Muscle of leg (tissue), 11 donors: ENCODE results near the gene LXN. TPM values are rescaled to one million over a fixed set of nuclear protein-coding genes. Genes with fewer than 3 reads are reported as not detected.

Experiments used
- DNase-seq: peaks from one replicate; pipeline ENCODE4 v3.0.0; 2013
- H3K27ac ChIP-seq: one replicate; pipeline ENCODE4 v1.5.1; 2013; ENCODE audit warnings: mild to moderate bottlenecking, low read length, control low read depth
- H3K27me3 ChIP-seq: one replicate; pipeline ENCODE4 v1.6.1; 2013; ENCODE audit warnings: low read length; ENCODE audit not compliant: control insufficient read depth, insufficient read depth
- H3K36me3 ChIP-seq: one replicate; pipeline ENCODE4 v1.6.1; 2013; ENCODE audit warnings: low read length; ENCODE audit not compliant: control insufficient read depth, insufficient read depth
- H3K4me1 ChIP-seq: one replicate; pipeline ENCODE4 v1.6.1; 2013; ENCODE audit warnings: low read length; ENCODE audit not compliant: control insufficient read depth, insufficient read depth
- H3K4me3 ChIP-seq: one replicate; pipeline ENCODE4 v1.5.1; 2013; ENCODE audit warnings: low read length, control low read depth
- H3K9me3 ChIP-seq: replicated peaks from 2 replicates; pipeline ENCODE4 v1.6.1; 2013; ENCODE audit warnings: low read depth, low read length; ENCODE audit not compliant: control insufficient read depth
- WGBS: methylation state at CpG from one replicate; pipeline ENCODE4 v1.1.5; 2013; ENCODE audit warnings: missing lambda C conversion rate; ENCODE audit not compliant: insufficient coverage; 5-methylcytosine and 5-hydroxymethylcytosine counted together
- polyA plus RNA-seq, 8 donors: library from polyadenylated mRNA; unstranded; fragments of 120-200 nt; gene quantifications; one replicate each; pipeline versions ENCODE4 v1.2.1 to v1.2.3, GENCODE V29; 2013; ENCODE audit warnings: inconsistent platforms in 1 of 8, low replicate concordance in 1 of 8; ENCODE audit not compliant: insufficient read length in 8 of 8, insufficient read depth in 1 of 8
- total RNA-seq: library from RNA; stranded (reverse); fragments of 120-200 nt; gene quantifications from one replicate; pipeline ENCODE4 v1.2.4, GENCODE V29; 2013

The LXN gene
- total and polyA plus RNA-seq, 9 donors, result 16.4 to 33.4 (median 23.8) TPM

DNA sequence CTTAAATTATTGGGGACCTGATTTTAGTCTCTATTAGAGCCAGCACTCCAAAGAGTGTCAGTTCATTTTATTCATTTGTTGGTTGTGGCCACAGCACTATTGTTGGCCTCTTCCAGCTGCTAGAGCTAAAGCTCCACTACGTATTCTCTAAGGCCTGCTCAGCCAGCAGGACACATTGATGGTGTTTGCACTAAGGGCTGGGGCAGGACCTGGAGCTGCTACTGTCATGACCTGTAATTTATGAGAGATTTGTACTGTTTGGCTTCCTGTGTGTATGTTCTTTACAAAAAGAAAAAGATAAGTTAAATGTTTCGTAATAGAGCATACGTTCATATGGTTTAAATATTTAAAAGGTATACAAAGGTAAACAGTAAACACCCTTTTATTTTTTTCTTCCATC is 20.0 kb downstream of the LXN start:
- H3K4me3 ChIP-seq, result no peak overlapping the region
- H3K27ac ChIP-seq, result no peak overlapping the region
- H3K36me3 ChIP-seq, result peaks cover 17% of the 10 kb centered on the region
- H3K9me3 ChIP-seq, result no peaks in the 10 kb centered on the region
- WGBS, result no CpG with 5 or more reads among the region's 3 CpGs
- no peak for DNase-seq
- no peaks in the 10 kb centered on the region for H3K27me3 ChIP-seq
- H3K4me1 ChIP-seq, result no peaks in the 10 kb centered on the region

DNA sequence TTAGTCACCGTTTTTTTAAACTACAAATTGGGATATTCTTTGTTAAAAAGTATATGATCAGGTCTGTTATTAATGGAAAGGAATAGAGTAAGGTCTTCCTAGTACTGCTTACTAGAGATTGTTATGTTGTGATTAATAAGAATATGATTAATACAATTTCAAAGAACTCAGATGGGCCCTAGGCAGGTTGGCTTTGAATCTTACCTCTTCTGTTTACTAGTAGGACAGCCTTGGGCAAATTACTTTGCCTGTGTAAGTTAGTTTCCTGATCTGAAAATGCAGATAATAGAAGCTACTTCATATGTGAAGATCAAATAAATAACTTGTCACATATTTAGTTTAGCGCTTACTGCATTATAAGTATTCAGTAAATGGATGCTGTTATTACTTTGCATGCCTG is 21.3 kb downstream of the LXN start:
- Histone ChIP-seq H3K9me3 (no peaks in the 10 kb centered on the region), H3K27ac (no peak overlapping the region), H3K27me3 (no peaks in the 10 kb centered on the region), H3K36me3 (peaks cover 19% of the 10 kb centered on the region), H3K4me1 (no peaks in the 10 kb centered on the region), H3K4me3 (no peak overlapping the region)
- no peak for DNase-seq
- no CpG with 5 or more reads among the region's 2 CpGs for WGBS

DNA sequence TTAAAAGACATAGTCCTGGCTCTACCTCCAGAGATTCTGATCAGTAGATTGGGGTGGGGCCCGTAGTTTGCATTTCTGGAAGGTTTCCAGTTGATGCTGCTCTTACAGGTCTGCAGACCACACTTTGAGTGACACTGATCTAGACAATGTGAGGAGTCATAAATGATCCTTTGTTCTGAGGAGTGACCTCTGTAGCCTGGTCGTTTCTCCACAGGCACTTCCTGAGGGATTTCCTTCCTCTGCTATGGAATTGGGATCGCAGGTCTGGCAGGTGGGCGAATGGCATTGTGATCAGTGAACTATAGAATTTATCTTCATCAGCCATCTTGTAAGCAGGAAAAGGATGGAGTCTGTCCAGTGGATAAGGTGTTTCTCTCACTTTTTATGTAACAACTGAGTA is 22.7 kb downstream of the LXN start:
- WGBS, result 100% methylated on average over 1 of the region's 4 CpGs
- Histone ChIP-seq H3K36me3 (peaks cover 15% of the 10 kb centered on the region), H3K27ac (peak overlapping the region; percentile 52), H3K9me3 (no peaks in the 10 kb centered on the region), H3K4me3 (no peak overlapping the region), H3K27me3 (no peaks in the 10 kb centered on the region), H3K4me1 (no peaks in the 10 kb centered on the region)
- DNase-seq, result peak; percentile 33

DNA sequence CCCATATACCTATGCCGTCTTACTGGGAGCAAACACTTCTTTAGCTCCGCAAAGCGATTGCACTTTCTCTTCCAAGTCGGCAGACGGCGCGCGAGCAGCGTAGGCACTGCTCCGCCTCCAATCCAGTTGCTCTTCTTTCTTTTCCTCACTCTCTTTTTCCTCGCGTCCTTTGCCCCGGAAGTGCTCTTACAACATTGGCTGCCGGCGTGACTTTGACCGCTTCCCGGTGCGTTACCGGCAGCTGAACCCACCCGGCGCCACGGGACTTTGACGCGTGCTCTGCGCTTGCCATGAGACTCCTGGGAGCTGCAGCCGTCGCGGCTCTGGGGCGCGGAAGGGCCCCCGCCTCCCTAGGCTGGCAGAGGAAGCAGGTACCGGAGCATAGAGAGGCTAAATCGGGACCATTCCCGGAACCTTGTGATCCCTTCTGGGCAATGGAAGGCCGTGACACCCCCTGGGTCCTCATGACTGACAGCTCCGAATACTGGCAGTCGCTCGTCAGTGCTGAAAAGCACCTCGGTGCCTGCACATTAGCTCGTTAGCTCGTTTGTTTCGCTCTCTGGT is 28.0 kb downstream of the LXN start, which contains the start of gene GFM1:
Gene GFM1, plus strand, starts transcription at position 183 of the 564 bp plus-strand sequence. Its CDS starts 108 bp downstream, at position 291.
- under 1% methylated on average over 39 of the region's 42 CpGs for WGBS
- peak within 1 kb of the TSS; percentile 93 for H3K4me3 ChIP-seq
- H3K27ac ChIP-seq, result peak within 1 kb of the TSS; percentile 88
- no peaks in the 10 kb centered on the region for H3K4me1 ChIP-seq
- peaks cover 7% of the 10 kb centered on the region for H3K36me3 ChIP-seq
- no peaks in the 10 kb centered on the region for H3K9me3 ChIP-seq
- peak; percentile 98 for DNase-seq
- no peaks in the 10 kb centered on the region for H3K27me3 ChIP-seq

DNA sequence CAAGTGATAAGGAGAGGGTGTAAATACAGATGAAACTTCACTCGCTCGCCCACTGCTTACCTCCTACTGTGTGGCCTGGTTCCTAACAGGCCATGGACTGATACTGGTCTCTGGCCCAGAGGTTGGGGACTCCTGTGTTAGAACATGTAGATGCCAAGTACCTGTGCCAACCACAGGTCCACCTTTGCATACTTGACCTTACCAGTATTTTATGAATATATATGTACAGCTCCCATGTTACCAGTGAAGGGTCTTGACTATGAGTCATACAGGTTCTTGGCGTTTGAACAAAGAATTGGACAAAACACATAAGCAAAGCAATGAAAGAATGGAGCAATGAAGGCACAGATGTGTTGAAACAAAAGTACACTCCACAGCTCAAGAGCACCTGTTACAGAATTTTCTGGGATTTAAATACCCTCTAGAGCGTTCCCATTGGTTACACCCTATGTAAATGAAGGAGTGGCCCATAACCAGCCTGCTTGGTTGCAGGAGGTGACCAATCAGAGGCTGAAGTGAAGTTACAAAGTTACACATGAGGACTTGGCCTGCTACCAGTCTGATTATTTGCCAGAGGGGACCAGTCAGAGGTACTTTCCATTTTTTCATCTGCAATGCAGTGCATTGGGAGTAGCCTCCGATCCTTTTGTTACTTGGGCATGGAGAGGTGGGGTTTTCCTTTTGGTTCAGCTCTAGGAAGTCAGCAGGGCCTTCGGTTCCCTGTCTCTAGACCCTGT is 29.8 kb downstream of the LXN start:
- H3K27ac ChIP-seq, result no peak overlapping the region
- no peak for DNase-seq
- peaks cover 7% of the 10 kb centered on the region for H3K36me3 ChIP-seq
- H3K4me1 ChIP-seq, result no peaks in the 10 kb centered on the region
- no peaks in the 10 kb centered on the region for H3K9me3 ChIP-seq
- no peaks in the 10 kb centered on the region for H3K27me3 ChIP-seq
- no peak overlapping the region for H3K4me3 ChIP-seq
- 60% methylated on average over 1 of the region's 6 CpGs for WGBS

DNA sequence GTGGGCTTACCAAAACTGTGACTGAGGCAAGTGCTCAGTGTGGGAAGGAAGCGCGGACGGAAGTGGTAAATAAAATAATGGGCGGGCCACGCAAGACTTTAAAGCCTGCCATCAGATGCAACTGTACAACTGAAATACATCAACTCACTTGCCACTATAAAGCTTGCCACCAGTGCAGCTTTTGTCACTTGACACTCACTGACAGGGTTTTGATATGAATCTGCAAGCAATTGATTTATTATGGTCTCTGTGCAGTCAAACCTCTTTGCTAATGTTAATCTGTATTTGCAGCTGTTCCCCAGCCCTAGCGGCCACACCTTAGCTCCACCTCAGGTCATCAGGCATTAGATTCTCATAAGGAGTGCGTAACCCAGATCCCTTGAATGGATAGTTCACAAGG is 30.4 kb downstream of the LXN start:
- WGBS, result no CpG with 5 or more reads among the region's 7 CpGs
- H3K9me3 ChIP-seq, result no peaks in the 10 kb centered on the region
- no peak for DNase-seq
- H3K4me3 ChIP-seq, result no peak overlapping the region
- peaks cover 7% of the 10 kb centered on the region for H3K36me3 ChIP-seq
- no peaks in the 10 kb centered on the region for H3K4me1 ChIP-seq
- H3K27ac ChIP-seq, result no peak overlapping the region
- no peaks in the 10 kb centered on the region for H3K27me3 ChIP-seq

DNA sequence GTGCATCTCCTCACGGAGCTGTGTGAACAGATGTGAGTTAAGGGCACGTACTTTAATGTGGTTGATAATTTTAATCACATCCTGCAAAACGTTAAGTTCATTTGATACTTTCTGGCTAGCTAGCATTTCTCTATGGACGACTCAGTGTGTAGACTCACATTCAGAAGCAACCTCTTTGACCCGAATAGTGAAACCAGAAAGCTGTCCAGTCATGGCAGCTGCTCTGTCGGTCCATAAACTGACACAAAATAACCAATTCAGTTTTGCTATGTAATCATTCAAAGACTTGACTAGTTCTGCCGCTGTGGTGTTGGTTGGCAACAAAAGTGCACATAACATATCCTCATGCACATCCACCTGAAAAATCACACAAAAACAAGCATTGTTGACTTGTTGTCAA is 31.8 kb downstream of the LXN start:
- no peak overlapping the region for H3K27ac ChIP-seq
- H3K36me3 ChIP-seq, result no peaks in the 10 kb centered on the region
- WGBS, result 81% methylated on average over 4 of the region's 7 CpGs

DNA sequence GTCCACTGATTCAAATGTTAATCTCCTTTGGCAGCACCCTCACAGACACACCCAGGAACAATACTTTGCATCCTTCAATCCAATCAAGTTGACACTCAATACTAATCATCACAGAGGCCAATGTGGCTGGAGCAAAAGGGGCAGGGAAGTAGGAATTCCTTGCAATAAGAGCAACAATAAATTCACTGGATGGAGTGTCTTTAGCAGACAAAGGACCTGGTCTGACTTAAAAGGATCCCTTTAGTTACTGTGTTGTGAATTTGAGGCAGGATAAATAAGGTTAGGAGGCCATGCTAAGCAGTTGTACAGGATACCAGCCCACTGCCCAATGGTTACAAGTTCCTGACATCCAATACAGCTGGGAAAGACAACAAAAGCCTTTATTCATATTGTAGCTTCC is 40.5 kb downstream of the LXN start:
- no peaks in the 10 kb centered on the region for H3K9me3 ChIP-seq
- DNase-seq, result no peak
- no peaks in the 10 kb centered on the region for H3K36me3 ChIP-seq
- H3K4me1 ChIP-seq, result no peaks in the 10 kb centered on the region
- H3K27me3 ChIP-seq, result no peaks in the 10 kb centered on the region
- H3K4me3 ChIP-seq, result no peak overlapping the region
- H3K27ac ChIP-seq, result no peak overlapping the region

More for the DNA sequence above, 31.8 kb downstream of the LXN start:
- Histone ChIP-seq H3K9me3 (no peaks in the 10 kb centered on the region), H3K27me3 (no peaks in the 10 kb centered on the region), H3K4me1 (no peaks in the 10 kb centered on the region), H3K4me3 (no peak overlapping the region)
- no peak for DNase-seq

DNA sequence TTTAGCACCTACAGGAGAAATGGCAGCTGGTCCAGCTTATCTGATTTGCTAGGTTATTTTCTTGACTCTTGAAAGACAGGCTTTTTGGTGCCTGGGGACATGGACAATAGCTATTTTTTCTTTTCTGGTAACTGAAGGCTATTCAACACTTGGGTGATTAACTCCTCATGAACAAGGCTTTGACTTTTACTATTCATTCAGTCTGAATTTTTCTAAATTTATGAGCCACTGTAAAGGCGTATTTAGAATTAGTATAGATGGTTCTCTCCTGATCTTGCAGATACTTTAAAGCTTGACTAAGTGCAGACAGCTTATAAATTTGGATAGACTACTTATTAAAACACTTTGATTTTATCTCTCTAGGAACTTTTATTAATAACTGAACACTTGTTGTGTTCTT is 46.6 kb downstream of the LXN start:
- no peak overlapping the region for H3K4me3 ChIP-seq
- H3K9me3 ChIP-seq, result peaks cover 7% of the 10 kb centered on the region
- no peaks in the 10 kb centered on the region for H3K27me3 ChIP-seq
- DNase-seq, result no peak
- no peak overlapping the region for H3K27ac ChIP-seq
- no peaks in the 10 kb centered on the region for H3K4me1 ChIP-seq
- H3K36me3 ChIP-seq, result no peaks in the 10 kb centered on the region
- WGBS, result no CpG with 5 or more reads among the region's 1 CpG

DNA sequence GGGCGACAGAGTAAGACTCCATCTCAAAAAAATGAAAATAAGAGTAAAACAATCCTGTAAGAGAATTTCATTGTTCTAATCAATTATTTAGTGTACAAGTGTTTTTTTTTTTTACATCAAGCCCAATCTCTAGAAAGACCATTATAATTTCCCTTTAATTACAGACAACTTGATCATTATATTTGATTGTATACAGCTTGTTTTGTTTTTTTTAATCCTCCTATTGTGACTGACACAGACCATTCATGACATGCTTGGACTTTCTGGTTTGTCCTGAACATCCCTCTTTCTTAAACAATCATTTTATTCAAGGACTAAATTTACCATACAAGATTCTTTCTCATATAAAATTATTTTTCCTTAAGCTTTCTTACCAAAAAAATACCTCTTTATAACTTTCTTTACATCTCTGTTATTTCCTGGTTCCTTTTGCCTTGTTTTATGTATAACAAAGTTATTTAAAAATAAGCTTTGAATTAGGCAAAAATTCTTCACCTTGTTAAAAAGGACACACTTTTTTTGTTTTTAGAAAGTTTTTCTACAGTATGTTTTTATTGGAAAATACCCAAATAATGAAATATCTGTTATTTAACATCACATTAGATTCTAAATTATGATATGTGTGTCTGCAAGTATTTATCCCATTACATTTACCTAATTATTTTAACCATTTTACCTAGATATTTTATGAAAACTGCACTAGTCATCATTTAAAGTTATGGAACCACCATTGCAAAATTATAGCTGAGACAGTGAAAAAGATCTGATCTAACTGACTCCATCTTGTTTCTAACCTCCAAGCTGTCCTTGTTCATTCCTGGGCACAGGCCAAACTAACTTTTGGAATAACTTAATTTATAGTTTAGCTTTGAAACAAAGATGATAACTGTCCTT is 54.2 kb downstream of the LXN start:
- Histone ChIP-seq H3K4me1 (no peaks in the 10 kb centered on the region), H3K9me3 (peaks cover 15% of the 10 kb centered on the region), H3K27me3 (no peaks in the 10 kb centered on the region), H3K36me3 (no peaks in the 10 kb centered on the region), H3K27ac (no peak overlapping the region), H3K4me3 (no peak overlapping the region)
- no CpG with 5 or more reads among the region's 1 CpG for WGBS
- DNase-seq, result no peak
